IMR-90 (cell line): ENCODE results near the gene TSSK2. TPM values are rescaled to one million over a fixed set of nuclear protein-coding genes. Genes with fewer than 3 reads are reported as not detected.

Experiments
- ATAC-seq: fragments of 200-7000 bp; cut with Tn5 transposase; 2 replicates; pipeline ENCODE4 v1.9.1; 2020; ENCODE audit warnings: low read depth, mild to moderate bottlenecking, moderate library complexity
- BruUV-seq: library from RNA; stranded (reverse); fragments of 400-500 nt; replicated peaks from 2 replicates; lab custom pipeline; 2021; lab: Mats Ljungman, UMichigan
- CTCF ChIA-PET: fragments of 300-600 bp; formaldehyde crosslinking; extraction: SDS; loops from one replicate; lab custom pipeline; 2021; ENCODE audit warnings: antibody characterized with exemption; lab: Yijun Ruan, JAX
- POLR2A ChIA-PET: fragments of 300-600 bp; sonication (Branson Sonifier 250); formaldehyde crosslinking; loops from one replicate; lab custom pipeline; 2022; ENCODE audit warnings: antibody characterized with exemption; ENCODE audit not compliant: unreplicated experiment; lab: Charles Lee
- DNase-seq: peaks from one replicate; pipeline ENCODE4 v3.0.0; 2013
- H2AFZ ChIP-seq: replicated peaks from 2 replicates; pipeline ENCODE3; 2013; ENCODE audit warnings: low read length, mild to moderate bottlenecking; ENCODE audit not compliant: poor library complexity
- H2AK5ac ChIP-seq: 2 replicates; pipeline ENCODE4 v1.6.1; 2013; ENCODE audit warnings: low read depth, low read length, inconsistent platforms
- H2AK9ac ChIP-seq: replicated peaks from 2 replicates; pipeline ENCODE3; 2013; ENCODE audit warnings: mild to moderate bottlenecking, low read depth, low read length, moderate library complexity; ENCODE audit not compliant: poor library complexity
- H2BK120ac ChIP-seq: 2 replicates; pipeline ENCODE4 v1.6.1; 2013; ENCODE audit warnings: low read depth, low read length, inconsistent platforms
- H2BK15ac ChIP-seq: 3 replicates; pipeline ENCODE4 v1.6.1; 2013; ENCODE audit warnings: low read depth, low read length, inconsistent platforms
- H2BK20ac ChIP-seq: 2 replicates; pipeline ENCODE4 v1.6.1; 2013; ENCODE audit warnings: low read depth, mild to moderate bottlenecking, inconsistent platforms, low read length, moderate library complexity
- H2BK5ac ChIP-seq: 2 replicates; pipeline ENCODE4 v1.6.1; 2013; ENCODE audit warnings: mild to moderate bottlenecking, low read depth, low read length, inconsistent platforms; ENCODE audit not compliant: poor library complexity, severe bottlenecking
- H3K14ac ChIP-seq: replicated peaks from 2 replicates; pipeline ENCODE4 v1.6.1; 2013; ENCODE audit warnings: low read depth, low read length, inconsistent platforms
- H3K18ac ChIP-seq: 2 replicates; pipeline ENCODE4 v1.6.1; 2013; ENCODE audit warnings: low read depth, low read length, control low read depth
- H3K23ac ChIP-seq: 2 replicates; pipeline ENCODE4 v1.6.1; 2013; ENCODE audit warnings: low read depth, low read length, inconsistent platforms
- H3K27ac ChIP-seq: 2 replicates; pipeline ENCODE4 v1.5.1; 2013; ENCODE audit warnings: mild to moderate bottlenecking, control low read depth, low read length; ENCODE audit not compliant: insufficient read depth
- H3K27me3 ChIP-seq: 2 replicates; pipeline ENCODE4 v1.6.1; 2013; ENCODE audit warnings: low read length; ENCODE audit not compliant: control insufficient read depth, insufficient read depth
- H3K36me3 ChIP-seq: 2 replicates; pipeline ENCODE4 v1.6.1; 2013; ENCODE audit warnings: low read length, mixed read lengths; ENCODE audit not compliant: control insufficient read depth, insufficient read depth
- H3K4ac ChIP-seq: 2 replicates; pipeline ENCODE4 v1.6.1; 2013; ENCODE audit warnings: low read depth, low read length, inconsistent platforms
- H3K4me1 ChIP-seq: 2 replicates; pipeline ENCODE4 v1.6.1; 2013; ENCODE audit warnings: low read length, mixed read lengths; ENCODE audit not compliant: control insufficient read depth, insufficient read depth
- H3K4me2 ChIP-seq: 2 replicates; pipeline ENCODE4 v1.6.1; 2013; ENCODE audit warnings: low read depth, mild to moderate bottlenecking, control low read depth, low read length, moderate library complexity
- H3K4me3 ChIP-seq: 2 replicates; pipeline ENCODE4 v1.5.1; 2013; ENCODE audit warnings: low read depth, mild to moderate bottlenecking, control low read depth, low read length, moderate library complexity; ENCODE audit not compliant: insufficient read depth
- H3K56ac ChIP-seq: 2 replicates; pipeline ENCODE4 v1.6.1; 2013; ENCODE audit warnings: low read length, inconsistent platforms; ENCODE audit not compliant: insufficient read depth; ENCODE audit errors: extremely low read depth
- H3K79me1 ChIP-seq, 2 experiments: 2 replicates each; pipeline ENCODE4 v1.6.1; 2013; ENCODE audit warnings: low read length in 2 of 2, inconsistent platforms in 1 of 2, low read depth in 1 of 2
- H3K9ac ChIP-seq: 2 replicates; pipeline ENCODE4 v1.6.1; 2013; ENCODE audit warnings: low read depth, low read length, control low read depth
- H3K9me1 ChIP-seq: 2 replicates; pipeline ENCODE4 v1.6.1; 2013; ENCODE audit warnings: low read length, inconsistent platforms; ENCODE audit not compliant: insufficient read depth
- H3K9me3 ChIP-seq: 2 replicates; pipeline ENCODE4 v1.6.1; 2013; ENCODE audit warnings: low read length; ENCODE audit not compliant: control insufficient read depth, insufficient read depth
- H4K20me1 ChIP-seq: 2 replicates; pipeline ENCODE4 v1.6.1; 2013; ENCODE audit warnings: low read length, inconsistent platforms; ENCODE audit not compliant: insufficient read depth
- H4K5ac ChIP-seq: 2 replicates; pipeline ENCODE4 v1.6.1; 2013; ENCODE audit warnings: mild to moderate bottlenecking, low read depth, low read length, control low read depth
- H4K8ac ChIP-seq, 2 experiments: 2 replicates each; pipeline ENCODE4 v1.6.1; 2013; ENCODE audit warnings: low read depth in 2 of 2, low read length in 2 of 2, control low read depth in 1 of 2, inconsistent platforms in 1 of 2
- H4K91ac ChIP-seq: 2 replicates; pipeline ENCODE4 v1.6.1; 2013; ENCODE audit warnings: low read depth, low read length, inconsistent platforms; ENCODE audit not compliant: insufficient read depth
- CEBPB ChIP-seq: IDR thresholded peaks from 2 replicates; pipeline ENCODE4 v1.6.1; 2012; ENCODE audit warnings: low read depth, low read length, improper control_type of control experiment
- SMC3 ChIP-seq: fragments of 150-350 bp; IDR thresholded peaks from 2 replicates; pipeline ENCODE4 v1.6.1; 2016; ENCODE audit warnings: low read depth, mild to moderate bottlenecking, antibody characterized with exemption, low read length, moderate library complexity
- WGBS, 2 experiments: methylation state at CpG; one replicate each; pipeline versions ENCODE4 v1.1.5 to v1.1.7; 2013; ENCODE audit warnings: missing lambda C conversion rate in 2 of 2; ENCODE audit not compliant: insufficient read length in 1 of 2; ENCODE audit errors: extremely low coverage in 2 of 2; 5-methylcytosine and 5-hydroxymethylcytosine counted together
- dilution Hi-C: fragments of 300-500 bp; cut with HindIII; formaldehyde crosslinking; loops from one replicate; pipeline ENCODE4 v1.14.3; 2018; ENCODE audit warnings: low sequenced_read_pairs; ENCODE audit not compliant: unreplicated experiment
- in situ Hi-C: fragments of 300-500 bp; cut with MboI; formaldehyde crosslinking; loops from 3 replicates; pipeline ENCODE4 v1.14.3; 2019; ENCODE audit warnings: low sequenced_read_pairs, inconsistent platforms, mixed read lengths
- intact Hi-C: fragments of 100-400 bp; cut with micrococcal nuclease; formaldehyde crosslinking; loops from 2 replicates; pipeline ENCODE4 v1.10.0; 2022
- polyA plus RNA-seq, 3 experiments: library from polyadenylated mRNA; depleted of rRNA; stranded (reverse); fragments of >200 nt; gene quantifications; 2 replicates each; pipeline ENCODE4 v1.2.3, GENCODE V29; 2012; ENCODE audit warnings: low replicate concordance in 1 of 3
- total RNA-seq: library from RNA; depleted of rRNA; stranded (reverse); fragments of >200 nt; gene quantifications from 2 replicates; pipeline ENCODE4 v1.2.3, GENCODE V29; 2012
- TF ChIP-seq, protein P1 (sequence below): fragments of 150-350 bp; IDR thresholded peaks from 2 replicates; pipeline ENCODE4 v1.6.1; 2016; ENCODE audit warnings: low read depth, mild to moderate bottlenecking, low read length, moderate library complexity, borderline replicate concordance

TSSK2 gene
- total and polyA plus RNA-seq, 2 of the 4 experiments (the other 2 are of a cell fraction) = not detected

DNA sequence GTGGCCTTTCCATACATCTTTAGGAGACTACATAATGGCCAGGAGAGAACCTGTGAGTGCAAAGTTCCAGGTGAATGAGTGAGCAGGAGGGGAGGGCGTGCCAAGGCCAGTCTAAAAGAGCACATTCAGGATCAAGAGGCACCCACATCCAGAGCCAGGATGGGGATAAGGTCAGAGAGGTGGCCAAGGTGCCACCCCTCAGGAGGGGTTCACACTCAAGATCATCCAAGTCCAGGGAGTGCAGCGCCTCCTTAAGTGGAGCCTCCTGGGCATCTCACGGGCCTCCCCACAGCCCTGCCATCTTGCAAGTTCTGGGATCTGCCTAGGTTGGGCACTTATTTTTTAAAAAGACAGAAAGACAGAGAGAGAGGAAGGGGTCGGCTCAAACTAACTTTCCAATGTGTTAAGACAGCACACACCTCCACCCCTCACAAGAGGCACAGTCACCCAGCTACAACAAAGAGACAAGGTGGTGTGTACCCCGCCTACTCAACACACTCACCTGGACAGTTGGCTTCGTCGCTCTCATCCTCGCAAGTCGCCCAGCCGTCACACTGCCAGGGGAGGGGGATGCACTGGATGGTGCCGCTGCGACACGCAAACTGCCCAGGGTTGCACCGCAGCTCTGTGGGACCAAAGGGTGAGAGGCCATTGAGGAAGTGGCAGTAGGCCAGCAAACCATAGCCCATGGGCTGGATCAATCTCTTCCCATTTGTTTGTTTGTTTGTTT is 42.1 kb upstream of the TSSK2 start:
- dilution Hi-C loops (no loop called here), in situ Hi-C loops (no loop called here), intact Hi-C loops (no loop called here)
- no peak overlapping the region for H3K4ac ChIP-seq
- no peak overlapping the region for H3K56ac ChIP-seq
- no peaks in the 10 kb centered on the region for H3K9me3 ChIP-seq
- no peak overlapping the region for H2BK120ac ChIP-seq
- no peak overlapping the region for H2AFZ ChIP-seq
- H3K4me2 ChIP-seq = no peak overlapping the region
- no peak overlapping the region for H4K8ac ChIP-seq
- ChIA-PET CTCF (no interaction called here), POLR2A (no interaction called here)
- H2BK5ac ChIP-seq = no peak overlapping the region
- no peak for ATAC-seq
- no peak overlapping the region for H2AK9ac ChIP-seq
- H3K18ac ChIP-seq = no peak overlapping the region
- no peak for DNase-seq
- no peak overlapping the region for H3K9ac ChIP-seq
- H3K4me1 ChIP-seq = peaks cover 7% of the 10 kb centered on the region
- no peak overlapping the region for H4K5ac ChIP-seq
- H3K27me3 ChIP-seq = no peaks in the 10 kb centered on the region
- H3K36me3 ChIP-seq = peaks cover 10% of the 10 kb centered on the region
- H3K9me1 ChIP-seq = peaks cover 16% of the 10 kb centered on the region
- no peak overlapping the region for H3K4me3 ChIP-seq
- H4K20me1 ChIP-seq = peaks cover 34% of the 10 kb centered on the region
- TF ChIP-seq CEBPB (no peak), SMC3 (no peak)
- TF ChIP-seq, protein P1, sequence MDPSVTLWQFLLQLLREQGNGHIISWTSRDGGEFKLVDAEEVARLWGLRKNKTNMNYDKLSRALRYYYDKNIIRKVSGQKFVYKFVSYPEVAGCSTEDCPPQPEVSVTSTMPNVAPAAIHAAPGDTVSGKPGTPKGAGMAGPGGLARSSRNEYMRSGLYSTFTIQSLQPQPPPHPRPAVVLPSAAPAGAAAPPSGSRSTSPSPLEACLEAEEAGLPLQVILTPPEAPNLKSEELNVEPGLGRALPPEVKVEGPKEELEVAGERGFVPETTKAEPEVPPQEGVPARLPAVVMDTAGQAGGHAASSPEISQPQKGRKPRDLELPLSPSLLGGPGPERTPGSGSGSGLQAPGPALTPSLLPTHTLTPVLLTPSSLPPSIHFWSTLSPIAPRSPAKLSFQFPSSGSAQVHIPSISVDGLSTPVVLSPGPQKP = no peak
- H2BK15ac ChIP-seq = no peak overlapping the region
- BruUV-seq = no TSS peak
- no peak overlapping the region for H3K14ac ChIP-seq
- H3K23ac ChIP-seq = no peak overlapping the region
- H4K91ac ChIP-seq = no peak overlapping the region
- no peak overlapping the region for H3K27ac ChIP-seq
- H3K79me1 ChIP-seq = peaks cover 13 to 51% of the 10 kb centered on the region in 2 experiments; a peak in 3 of 4 replicates
- no CpG with 5 or more reads among the region's 14 CpGs for WGBS, 2 experiments
- H2AK5ac ChIP-seq = no peak overlapping the region
- no peak overlapping the region for H2BK20ac ChIP-seq
